ENCODE measurements around the gene SLC46A1.

SLC46A1 gene

GRCh38 chr17:28407974-28408306, 1.9 kb upstream of the SLC46A1 start:
- Histone ChIP-seq H2BK120ac (ENCODE audit: low read depth, low read length) (no peak overlapping the region), H3K9me3 (replicated peaks in 1 of 2; ENCODE audit: control insufficient read depth in 2 of 2, insufficient read depth in 1 of 2, low read depth in 1 of 2, low read length in 2 of 2) (no peaks in the 10 kb centered on the region), H2BK12ac (ENCODE audit: low read length) (no peak overlapping the region), H3K4me2 (ENCODE audit: insufficient read depth, low read length, poor library complexity, severe bottlenecking) (no peak overlapping the region), H2BK5ac (ENCODE audit: low read length) (no peak overlapping the region), H3K27ac (replicated peaks; ENCODE audit: low read length) (no peak overlapping the region), H3K36me3 (replicated peaks in 1 of 2; ENCODE audit: control insufficient read depth in 2 of 2, insufficient read depth in 2 of 2, low read length in 2 of 2) (no peaks in the 10 kb centered on the region), H3K4me1 (ENCODE audit: control insufficient read depth in 2 of 2, insufficient read depth in 1 of 2, low read depth in 1 of 2, low read length in 2 of 2) (peaks cover 7 to 18% of the 10 kb centered on the region in 2 donors), H3K4ac (ENCODE audit: low read length) (no peak overlapping the region), H4K8ac (ENCODE audit: low read depth, low read length) (no peak overlapping the region), H3K14ac (ENCODE audit: low read length) (no peak overlapping the region), H3K27me3 (ENCODE audit: control insufficient read depth in 3 of 3, insufficient read depth in 3 of 3, low read depth in 1 of 3, low read length in 3 of 3) (peaks cover 0 to 21% (median 19%) of the 10 kb centered on the region in 3 experiments), H2BK15ac (ENCODE audit: low read length) (no peak overlapping the region), H3K4me3 (ENCODE audit: low read length in 2 of 2) (no peak overlapping the region), H3K18ac (ENCODE audit: low read length) (no peak overlapping the region), H4K91ac (ENCODE audit: low read depth, low read length, poor library complexity) (no peak overlapping the region), H3K79me1 (ENCODE audit: low read depth, low read length) (no peaks in the 10 kb centered on the region), H3K9ac (ENCODE audit: low read depth, low read length, poor library complexity) (no peak overlapping the region), H3K23ac (ENCODE audit: low read depth, low read length, poor library complexity) (no peak overlapping the region), H2AFZ (ENCODE audit: low read length) (peak overlapping the region; percentile 66), H2AK5ac (ENCODE audit: low read depth, low read length) (no peak overlapping the region)
- DNase-seq (ENCODE audit: low spot score), result no peak
- no CpG with 5 or more reads among the region's 1 CpG for WGBS, 2 donors (ENCODE audit: extremely low coverage in 2 of 2, insufficient read length in 2 of 2, insufficient replicate concordance in 1 of 2)

- no peak overlapping the region for H2BK15ac ChIP-seq (ENCODE audit: low read length)
- H2BK12ac ChIP-seq (ENCODE audit: low read length), result no peak overlapping the region
- no peak overlapping the region for H3K18ac ChIP-seq (ENCODE audit: low read length)
- peak overlapping the region; percentile 39 for H2BK120ac ChIP-seq (ENCODE audit: low read depth, low read length)
- H3K9me3 ChIP-seq (replicated peaks in 1 of 2; ENCODE audit: control insufficient read depth in 2 of 2, insufficient read depth in 1 of 2, low read depth in 1 of 2, low read length in 2 of 2), result no peaks in the 10 kb centered on the region
- no peak overlapping the region for H3K9ac ChIP-seq (ENCODE audit: low read depth, low read length, poor library complexity)
- no peak for DNase-seq (ENCODE audit: low spot score)
- no peaks in the 10 kb centered on the region for H3K36me3 ChIP-seq (replicated peaks in 1 of 2; ENCODE audit: control insufficient read depth in 2 of 2, insufficient read depth in 2 of 2, low read length in 2 of 2)
- peaks cover 7 to 18% of the 10 kb centered on the region in 2 donors for H3K4me1 ChIP-seq (ENCODE audit: control insufficient read depth in 2 of 2, insufficient read depth in 1 of 2, low read depth in 1 of 2, low read length in 2 of 2)
- no peak overlapping the region for H3K14ac ChIP-seq (ENCODE audit: low read length)
- H2AFZ ChIP-seq (ENCODE audit: low read length), result peak overlapping the region; percentile 66
- H3K79me1 ChIP-seq (ENCODE audit: low read depth, low read length), result no peaks in the 10 kb centered on the region
- H2AK5ac ChIP-seq (ENCODE audit: low read depth, low read length), result no peak overlapping the region
- H3K27ac ChIP-seq (replicated peaks; ENCODE audit: low read length), result no peak overlapping the region
- no peak overlapping the region for H3K4ac ChIP-seq (ENCODE audit: low read length)
- H3K4me3 ChIP-seq (ENCODE audit: low read length in 2 of 2), result no peak overlapping the region
- no CpG with 5 or more reads among the region's 5 CpGs for WGBS, 2 donors (ENCODE audit: extremely low coverage in 2 of 2, insufficient read length in 2 of 2, insufficient replicate concordance in 1 of 2)
- H2BK5ac ChIP-seq (ENCODE audit: low read length), result no peak overlapping the region
- H3K27me3 ChIP-seq (ENCODE audit: control insufficient read depth in 3 of 3, insufficient read depth in 3 of 3, low read depth in 1 of 3, low read length in 3 of 3), result peaks cover 0 to 19% (median 15%) of the 10 kb centered on the region in 3 experiments
- no peak overlapping the region for H4K8ac ChIP-seq (ENCODE audit: low read depth, low read length)
- no peak overlapping the region for H3K4me2 ChIP-seq (ENCODE audit: insufficient read depth, low read length, poor library complexity, severe bottlenecking)
- H3K23ac ChIP-seq (ENCODE audit: low read depth, low read length, poor library complexity), result no peak overlapping the region
- H4K91ac ChIP-seq (ENCODE audit: low read depth, low read length, poor library complexity), result no peak overlapping the region
Measured at GRCh38 chr17:28407130-28407973, 1.3 kb upstream of the SLC46A1 start.

GRCh38 chr17:28406473-28406814, 432 bp upstream of the SLC46A1 start:
- no peak overlapping the region for H2BK15ac ChIP-seq (ENCODE audit: low read length)
- H3K4me3 ChIP-seq (ENCODE audit: low read length in 2 of 2), result peak overlapping the region; percentile 65 to 83
- no peak overlapping the region for H3K27ac ChIP-seq (replicated peaks; ENCODE audit: low read length)
- no peak overlapping the region for H2AK5ac ChIP-seq (ENCODE audit: low read depth, low read length)
- H3K4me1 ChIP-seq (ENCODE audit: control insufficient read depth in 2 of 2, insufficient read depth in 1 of 2, low read depth in 1 of 2, low read length in 2 of 2), result peaks cover 7 to 18% of the 10 kb centered on the region in 2 donors
- no peaks in the 10 kb centered on the region for H3K36me3 ChIP-seq (replicated peaks in 1 of 2; ENCODE audit: control insufficient read depth in 2 of 2, insufficient read depth in 2 of 2, low read length in 2 of 2)
- H4K91ac ChIP-seq (ENCODE audit: low read depth, low read length, poor library complexity), result no peak overlapping the region
- no peak overlapping the region for H3K4ac ChIP-seq (ENCODE audit: low read length)
- H3K4me2 ChIP-seq (ENCODE audit: insufficient read depth, low read length, poor library complexity, severe bottlenecking), result peak overlapping the region; percentile 99
- H2AFZ ChIP-seq (ENCODE audit: low read length), result peak overlapping the region; percentile 99
- H3K23ac ChIP-seq (ENCODE audit: low read depth, low read length, poor library complexity), result no peak overlapping the region
- WGBS, 2 donors (ENCODE audit: extremely low coverage in 2 of 2, insufficient read length in 2 of 2, insufficient replicate concordance in 1 of 2), result no CpG with 5 or more reads among the region's 9 CpGs
- peaks cover 0 to 19% (median 8%) of the 10 kb centered on the region in 3 experiments for H3K27me3 ChIP-seq (ENCODE audit: control insufficient read depth in 3 of 3, insufficient read depth in 3 of 3, low read depth in 1 of 3, low read length in 3 of 3)
- no peak overlapping the region for H2BK12ac ChIP-seq (ENCODE audit: low read length)
- no peaks in the 10 kb centered on the region for H3K9me3 ChIP-seq (replicated peaks in 1 of 2; ENCODE audit: control insufficient read depth in 2 of 2, insufficient read depth in 1 of 2, low read depth in 1 of 2, low read length in 2 of 2)
- H3K18ac ChIP-seq (ENCODE audit: low read length), result no peak overlapping the region
- H4K8ac ChIP-seq (ENCODE audit: low read depth, low read length), result no peak overlapping the region
- no peak overlapping the region for H2BK120ac ChIP-seq (ENCODE audit: low read depth, low read length)
- no peak for DNase-seq (ENCODE audit: low spot score)
- H3K14ac ChIP-seq (ENCODE audit: low read length), result no peak overlapping the region
- H3K9ac ChIP-seq (ENCODE audit: low read depth, low read length, poor library complexity), result no peak overlapping the region
- no peaks in the 10 kb centered on the region for H3K79me1 ChIP-seq (ENCODE audit: low read depth, low read length)
- H2BK5ac ChIP-seq (ENCODE audit: low read length), result no peak overlapping the region

- Histone ChIP-seq H2BK15ac (ENCODE audit: low read length) (no peak overlapping the region), H3K27ac (replicated peaks; ENCODE audit: low read length) (no peak overlapping the region), H3K4me2 (ENCODE audit: insufficient read depth, low read length, poor library complexity, severe bottlenecking) (peak overlapping the region; percentile 99), H2AFZ (ENCODE audit: low read length) (peak overlapping the region; percentile 99), H2BK12ac (ENCODE audit: low read length) (no peak overlapping the region), H4K8ac (ENCODE audit: low read depth, low read length) (no peak overlapping the region), H3K14ac (ENCODE audit: low read length) (no peak overlapping the region), H2BK5ac (ENCODE audit: low read length) (no peak overlapping the region), H3K9me3 (replicated peaks in 1 of 2; ENCODE audit: control insufficient read depth in 2 of 2, insufficient read depth in 1 of 2, low read depth in 1 of 2, low read length in 2 of 2) (no peaks in the 10 kb centered on the region), H3K79me1 (ENCODE audit: low read depth, low read length) (no peaks in the 10 kb centered on the region), H2AK5ac (ENCODE audit: low read depth, low read length) (no peak overlapping the region), H3K9ac (ENCODE audit: low read depth, low read length, poor library complexity) (peak overlapping the region; percentile 91), H4K91ac (ENCODE audit: low read depth, low read length, poor library complexity) (no peak overlapping the region), H3K4ac (ENCODE audit: low read length) (no peak overlapping the region), H3K27me3 (ENCODE audit: control insufficient read depth in 3 of 3, insufficient read depth in 3 of 3, low read depth in 1 of 3, low read length in 3 of 3) (peaks cover 0 to 19% (median 0%) of the 10 kb centered on the region in 3 experiments), H2BK120ac (ENCODE audit: low read depth, low read length) (no peak overlapping the region), H3K18ac (ENCODE audit: low read length) (peak overlapping the region; percentile 11), H3K23ac (ENCODE audit: low read depth, low read length, poor library complexity) (peak overlapping the region; percentile 4), H3K36me3 (replicated peaks in 1 of 2; ENCODE audit: control insufficient read depth in 2 of 2, insufficient read depth in 2 of 2, low read length in 2 of 2) (peaks cover 0 to 4% of the 10 kb centered on the region in 2 donors), H3K4me3 (ENCODE audit: low read length in 2 of 2) (peak overlapping the region in 1 of 2 donors; percentile 65), H3K4me1 (ENCODE audit: control insufficient read depth in 2 of 2, insufficient read depth in 1 of 2, low read depth in 1 of 2, low read length in 2 of 2) (peaks cover 7 to 18% of the 10 kb centered on the region in 2 donors)
- no CpG with 5 or more reads among the region's 33 CpGs for WGBS, 2 donors (ENCODE audit: extremely low coverage in 2 of 2, insufficient read length in 2 of 2, insufficient replicate concordance in 1 of 2)
- no peak for DNase-seq (ENCODE audit: low spot score)
Measured at GRCh38 chr17:28404812-28405570, 1.0 kb downstream of the SLC46A1 start.

Measured in neuronal stem cell (in vitro differentiated cells).